GM12874 (cell line): Measurements from ENCODE around the gene CISTR.

Source experiments
- TF ChIP-seq, protein P1 (sequence below): IDR thresholded peaks from 2 replicates; pipeline ENCODE4 v1.5.1; 2011; ENCODE audit warnings: low read depth, mild to moderate bottlenecking, control low read depth, low read length, moderate library complexity; ENCODE audit not compliant: insufficient read depth

CISTR gene

DNA sequence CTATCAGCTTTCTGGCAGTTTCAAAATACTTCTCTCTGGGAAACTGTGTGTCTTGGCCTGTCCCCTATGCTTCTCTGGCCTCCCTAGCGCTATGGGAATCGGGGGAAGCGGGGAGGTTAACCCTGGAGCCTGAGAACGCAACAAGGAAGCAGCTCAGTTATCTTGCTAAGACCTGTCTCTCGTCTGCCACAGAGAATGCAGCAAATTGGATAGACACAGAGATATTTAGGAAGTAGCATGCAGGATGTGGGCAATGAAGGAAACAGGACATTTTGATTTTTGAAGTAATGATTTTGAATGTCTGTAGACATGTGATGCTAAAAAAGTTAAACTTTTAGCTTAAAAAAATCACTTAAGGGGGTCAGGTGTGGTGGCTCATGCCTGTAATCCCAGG, 18.0 kb downstream of the CISTR start:
- TF ChIP-seq, protein P1, sequence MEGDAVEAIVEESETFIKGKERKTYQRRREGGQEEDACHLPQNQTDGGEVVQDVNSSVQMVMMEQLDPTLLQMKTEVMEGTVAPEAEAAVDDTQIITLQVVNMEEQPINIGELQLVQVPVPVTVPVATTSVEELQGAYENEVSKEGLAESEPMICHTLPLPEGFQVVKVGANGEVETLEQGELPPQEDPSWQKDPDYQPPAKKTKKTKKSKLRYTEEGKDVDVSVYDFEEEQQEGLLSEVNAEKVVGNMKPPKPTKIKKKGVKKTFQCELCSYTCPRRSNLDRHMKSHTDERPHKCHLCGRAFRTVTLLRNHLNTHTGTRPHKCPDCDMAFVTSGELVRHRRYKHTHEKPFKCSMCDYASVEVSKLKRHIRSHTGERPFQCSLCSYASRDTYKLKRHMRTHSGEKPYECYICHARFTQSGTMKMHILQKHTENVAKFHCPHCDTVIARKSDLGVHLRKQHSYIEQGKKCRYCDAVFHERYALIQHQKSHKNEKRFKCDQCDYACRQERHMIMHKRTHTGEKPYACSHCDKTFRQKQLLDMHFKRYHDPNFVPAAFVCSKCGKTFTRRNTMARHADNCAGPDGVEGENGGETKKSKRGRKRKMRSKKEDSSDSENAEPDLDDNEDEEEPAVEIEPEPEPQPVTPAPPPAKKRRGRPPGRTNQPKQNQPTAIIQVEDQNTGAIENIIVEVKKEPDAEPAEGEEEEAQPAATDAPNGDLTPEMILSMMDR = no peak

- TF ChIP-seq, protein P1 = no peak
Observed at GRCh38 chr12:53733051-53733806, 18.6 kb downstream of the CISTR start.

GRCh38 chr12:53729644-53730043, 22.1 kb downstream of the CISTR start:
- TF ChIP-seq, protein P1 = no peak

GRCh38 chr12:53728206-53728605, 23.6 kb downstream of the CISTR start:
- TF ChIP-seq, protein P1 = no peak

DNA sequence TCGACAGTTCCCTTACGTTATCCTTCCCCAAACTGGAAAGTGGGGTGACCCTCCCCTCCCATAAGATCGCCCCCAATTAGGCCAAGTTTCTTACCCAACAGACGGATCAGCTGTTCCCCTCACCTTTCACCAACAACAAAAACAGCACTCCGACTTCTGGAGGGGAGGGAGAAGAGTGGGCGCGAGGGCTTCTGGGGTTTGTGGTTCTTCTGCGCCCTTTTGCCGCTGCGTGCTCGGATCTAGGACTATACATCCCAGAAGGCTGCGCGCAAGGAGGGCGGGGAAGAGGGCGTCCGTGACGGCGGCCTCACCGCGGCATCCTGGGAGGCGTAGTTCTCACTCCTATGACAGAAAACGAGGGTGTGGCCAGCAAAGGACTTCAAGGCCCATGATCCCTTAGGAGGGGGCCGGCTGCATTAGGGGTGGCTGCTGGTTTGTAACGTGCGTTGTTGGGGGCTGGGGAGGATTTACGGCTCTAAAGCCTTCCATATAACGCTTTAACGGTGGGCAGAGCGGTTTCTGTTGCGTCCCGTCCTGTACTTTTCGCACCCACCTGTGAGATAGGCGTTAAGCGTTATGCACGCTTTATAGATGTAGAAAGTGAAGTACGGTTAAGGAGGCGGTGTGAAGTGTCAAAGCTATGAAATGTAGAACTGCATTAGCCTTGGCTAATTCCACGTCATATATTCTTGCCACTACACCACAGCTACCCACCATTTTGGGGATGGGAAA, 24.3 kb downstream of the CISTR start, which contains the start of gene CALCOCO1:
Gene CALCOCO1 (minus strand): TSS at position 143 of the 732 bp plus-strand sequence. CDS start 2,210 bp downstream, outside the sequence.
- TF ChIP-seq, protein P1 = no peak

GRCh38 chr12:53726946-53727309, 24.9 kb downstream of the CISTR start:
- TF ChIP-seq, protein P1 = no peak

- TF ChIP-seq, protein P1 = no peak
Observed at GRCh38 chr12:53726341-53726740, 25.4 kb downstream of the CISTR start.
